ENCODE data around the gene DLD. TPM values are rescaled to one million over a fixed set of nuclear protein-coding genes. Genes with fewer than 3 reads are reported as not detected.

Gene DLD
- total and polyA plus RNA-seq, 9 of the 15 experiments (the other 6 are each of a cell fraction or from before 2014, with no cell fraction given): 130 to 639 (median 247) TPM

DNA sequence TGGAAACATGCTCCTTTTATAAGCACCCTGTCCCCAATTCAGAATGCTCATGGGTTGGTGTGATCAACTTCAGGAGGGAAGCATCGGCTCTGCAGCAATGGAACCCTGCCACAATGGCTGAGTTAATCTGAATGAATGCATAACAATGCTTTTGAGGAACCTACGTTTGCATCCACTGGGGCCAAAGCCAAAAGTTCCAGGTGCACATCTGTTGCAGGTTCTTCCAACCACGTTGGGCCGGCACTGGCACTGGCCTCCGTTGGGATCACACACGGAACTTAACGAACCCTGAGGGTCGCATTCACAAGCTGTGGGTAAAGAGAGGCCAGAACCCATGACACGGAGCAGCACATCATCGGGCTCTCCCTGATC is 68.5 kb downstream of the DLD start:
- H3K79me2 ChIP-seq (ENCODE audit: control insufficient read depth, insufficient read depth, low read length): no peaks in the 10 kb centered on the region
- H3K4me2 ChIP-seq (ENCODE audit: insufficient read depth, low read length): no peak overlapping the region
- BruUV-seq (replicated peaks): no TSS peak
- CTCF ChIA-PET (ENCODE audit: low intra/inter-chr PET ratio): no interaction called here
- no peaks in the 10 kb centered on the region; a peak in 1 of 5 replicates for H3K27me3 ChIP-seq (ENCODE audit: control insufficient read depth in 2 of 2, insufficient read depth in 2 of 2, low read length in 2 of 2)
- H3K4me3 ChIP-seq: no peak overlapping the region
- no peaks in the 10 kb centered on the region for H3K9me3 ChIP-seq (replicated peaks; ENCODE audit: control insufficient read depth, insufficient read depth, low read depth, low read length)
- POLR2A ChIA-PET: interaction anchor here (1.3 to 1.4 kb wide), 2 partner anchors 13 to 16 kb away, joined by 3 to 4 read pairs; no protein-coding TSS in a partner anchor
- no peaks in the 10 kb centered on the region for H3K4me1 ChIP-seq (replicated peaks in 1 of 2; ENCODE audit: control insufficient read depth in 2 of 2, insufficient read depth in 2 of 2, low read length in 2 of 2)
- no peak for FAIRE-seq
- peaks cover 25% of the 10 kb centered on the region; the same call in 2 of the 3 replicates for H3K36me3 ChIP-seq (ENCODE audit: control insufficient read depth, insufficient read depth, low read length)
- intact Hi-C loops (cut with micrococcal nuclease): no loop called here
- in situ Hi-C loops (cut with MboI): no loop called here
- H3K9me1 ChIP-seq (ENCODE audit: control insufficient read depth, insufficient read depth, low read length): no peaks in the 10 kb centered on the region
- no peak overlapping the region for H3K9ac ChIP-seq (ENCODE audit: insufficient read depth in 1 of 2, low read depth in 2 of 2, low read length in 2 of 2)
- no peak overlapping the region for H3K27ac ChIP-seq (ENCODE audit: extremely low read depth, low read depth, low read length)
- H2AFZ ChIP-seq (ENCODE audit: low read depth, low read length): no peak overlapping the region
- WGBS (ENCODE audit: insufficient coverage, low coverage, missing lambda C conversion rate): 38% methylated on average over 10 of the region's 10 CpGs
- DNase-seq (ENCODE audit: extremely low read depth in 1 of 4, low spot score in 3 of 4): no peak
- no peak for ATAC-seq
- 0 out of 2 replicates have a peak, but pooled peaks cover 4% of the 10 kb centered on the region for H4K20me1 ChIP-seq (replicated peaks; ENCODE audit: control insufficient read depth, insufficient read depth, low read length)
- TF ChIP-seq CAMTA2 (CRISPR knock-in tag; conservative IDR thresholded peaks at IDR 0.05) (no peak), RFX1 (IDR thresholded peaks at IDR 0.05) (no peak), MCM2 (IDR thresholded peaks at IDR 0.05; ENCODE audit: low read depth) (no peak), ILK (tag; IDR thresholded peaks at IDR 0.05; ENCODE audit: borderline replicate concordance, low read depth) (no peak), ZFP1 (CRISPR knock-in tag; IDR thresholded peaks at IDR 0.05) (no peak), CHD4 (IDR thresholded peaks at IDR 0.05; ENCODE audit: insufficient read depth, insufficient replicate concordance, low read depth, low read length, poor library complexity, severe bottlenecking) (no peak), NFYB (IDR thresholded peaks at IDR 0.05; ENCODE audit: extremely low read depth, insufficient read length) (no peak), RBM25 (IDR thresholded peaks at IDR 0.05; ENCODE audit: low read depth, low read length, severe bottlenecking) (no peak), ZNF507 (tag; conservative IDR thresholded peaks at IDR 0.05) (no peak), CREM (IDR thresholded peaks at IDR 0.05; ENCODE audit: low read depth) (no peak)
- TF ChIP-seq, protein P1, sequence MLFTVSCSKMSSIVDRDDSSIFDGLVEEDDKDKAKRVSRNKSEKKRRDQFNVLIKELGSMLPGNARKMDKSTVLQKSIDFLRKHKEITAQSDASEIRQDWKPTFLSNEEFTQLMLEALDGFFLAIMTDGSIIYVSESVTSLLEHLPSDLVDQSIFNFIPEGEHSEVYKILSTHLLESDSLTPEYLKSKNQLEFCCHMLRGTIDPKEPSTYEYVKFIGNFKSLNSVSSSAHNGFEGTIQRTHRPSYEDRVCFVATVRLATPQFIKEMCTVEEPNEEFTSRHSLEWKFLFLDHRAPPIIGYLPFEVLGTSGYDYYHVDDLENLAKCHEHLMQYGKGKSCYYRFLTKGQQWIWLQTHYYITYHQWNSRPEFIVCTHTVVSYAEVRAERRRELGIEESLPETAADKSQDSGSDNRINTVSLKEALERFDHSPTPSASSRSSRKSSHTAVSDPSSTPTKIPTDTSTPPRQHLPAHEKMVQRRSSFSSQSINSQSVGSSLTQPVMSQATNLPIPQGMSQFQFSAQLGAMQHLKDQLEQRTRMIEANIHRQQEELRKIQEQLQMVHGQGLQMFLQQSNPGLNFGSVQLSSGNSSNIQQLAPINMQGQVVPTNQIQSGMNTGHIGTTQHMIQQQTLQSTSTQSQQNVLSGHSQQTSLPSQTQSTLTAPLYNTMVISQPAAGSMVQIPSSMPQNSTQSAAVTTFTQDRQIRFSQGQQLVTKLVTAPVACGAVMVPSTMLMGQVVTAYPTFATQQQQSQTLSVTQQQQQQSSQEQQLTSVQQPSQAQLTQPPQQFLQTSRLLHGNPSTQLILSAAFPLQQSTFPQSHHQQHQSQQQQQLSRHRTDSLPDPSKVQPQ (CRISPR knock-in tag; IDR thresholded peaks at IDR 0.05; ENCODE audit: borderline replicate concordance): no peak
- TF ChIP-seq, protein P2, sequence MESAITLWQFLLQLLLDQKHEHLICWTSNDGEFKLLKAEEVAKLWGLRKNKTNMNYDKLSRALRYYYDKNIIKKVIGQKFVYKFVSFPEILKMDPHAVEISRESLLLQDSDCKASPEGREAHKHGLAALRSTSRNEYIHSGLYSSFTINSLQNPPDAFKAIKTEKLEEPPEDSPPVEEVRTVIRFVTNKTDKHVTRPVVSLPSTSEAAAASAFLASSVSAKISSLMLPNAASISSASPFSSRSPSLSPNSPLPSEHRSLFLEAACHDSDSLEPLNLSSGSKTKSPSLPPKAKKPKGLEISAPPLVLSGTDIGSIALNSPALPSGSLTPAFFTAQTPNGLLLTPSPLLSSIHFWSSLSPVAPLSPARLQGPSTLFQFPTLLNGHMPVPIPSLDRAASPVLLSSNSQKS (CRISPR knock-in tag; IDR thresholded peaks at IDR 0.05): no peak
- TF ChIP-seq, protein P3, sequence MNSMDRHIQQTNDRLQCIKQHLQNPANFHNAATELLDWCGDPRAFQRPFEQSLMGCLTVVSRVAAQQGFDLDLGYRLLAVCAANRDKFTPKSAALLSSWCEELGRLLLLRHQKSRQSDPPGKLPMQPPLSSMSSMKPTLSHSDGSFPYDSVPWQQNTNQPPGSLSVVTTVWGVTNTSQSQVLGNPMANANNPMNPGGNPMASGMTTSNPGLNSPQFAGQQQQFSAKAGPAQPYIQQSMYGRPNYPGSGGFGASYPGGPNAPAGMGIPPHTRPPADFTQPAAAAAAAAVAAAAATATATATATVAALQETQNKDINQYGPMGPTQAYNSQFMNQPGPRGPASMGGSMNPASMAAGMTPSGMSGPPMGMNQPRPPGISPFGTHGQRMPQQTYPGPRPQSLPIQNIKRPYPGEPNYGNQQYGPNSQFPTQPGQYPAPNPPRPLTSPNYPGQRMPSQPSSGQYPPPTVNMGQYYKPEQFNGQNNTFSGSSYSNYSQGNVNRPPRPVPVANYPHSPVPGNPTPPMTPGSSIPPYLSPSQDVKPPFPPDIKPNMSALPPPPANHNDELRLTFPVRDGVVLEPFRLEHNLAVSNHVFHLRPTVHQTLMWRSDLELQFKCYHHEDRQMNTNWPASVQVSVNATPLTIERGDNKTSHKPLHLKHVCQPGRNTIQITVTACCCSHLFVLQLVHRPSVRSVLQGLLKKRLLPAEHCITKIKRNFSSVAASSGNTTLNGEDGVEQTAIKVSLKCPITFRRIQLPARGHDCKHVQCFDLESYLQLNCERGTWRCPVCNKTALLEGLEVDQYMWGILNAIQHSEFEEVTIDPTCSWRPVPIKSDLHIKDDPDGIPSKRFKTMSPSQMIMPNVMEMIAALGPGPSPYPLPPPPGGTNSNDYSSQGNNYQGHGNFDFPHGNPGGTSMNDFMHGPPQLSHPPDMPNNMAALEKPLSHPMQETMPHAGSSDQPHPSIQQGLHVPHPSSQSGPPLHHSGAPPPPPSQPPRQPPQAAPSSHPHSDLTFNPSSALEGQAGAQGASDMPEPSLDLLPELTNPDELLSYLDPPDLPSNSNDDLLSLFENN (IDR thresholded peaks at IDR 0.05; ENCODE audit: low read depth in 2 of 2, low read length in 2 of 2): no peak
- TF ChIP-seq, protein P4, sequence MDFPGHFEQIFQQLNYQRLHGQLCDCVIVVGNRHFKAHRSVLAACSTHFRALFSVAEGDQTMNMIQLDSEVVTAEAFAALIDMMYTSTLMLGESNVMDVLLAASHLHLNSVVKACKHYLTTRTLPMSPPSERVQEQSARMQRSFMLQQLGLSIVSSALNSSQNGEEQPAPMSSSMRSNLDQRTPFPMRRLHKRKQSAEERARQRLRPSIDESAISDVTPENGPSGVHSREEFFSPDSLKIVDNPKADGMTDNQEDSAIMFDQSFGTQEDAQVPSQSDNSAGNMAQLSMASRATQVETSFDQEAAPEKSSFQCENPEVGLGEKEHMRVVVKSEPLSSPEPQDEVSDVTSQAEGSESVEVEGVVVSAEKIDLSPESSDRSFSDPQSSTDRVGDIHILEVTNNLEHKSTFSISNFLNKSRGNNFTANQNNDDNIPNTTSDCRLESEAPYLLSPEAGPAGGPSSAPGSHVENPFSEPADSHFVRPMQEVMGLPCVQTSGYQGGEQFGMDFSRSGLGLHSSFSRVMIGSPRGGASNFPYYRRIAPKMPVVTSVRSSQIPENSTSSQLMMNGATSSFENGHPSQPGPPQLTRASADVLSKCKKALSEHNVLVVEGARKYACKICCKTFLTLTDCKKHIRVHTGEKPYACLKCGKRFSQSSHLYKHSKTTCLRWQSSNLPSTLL (IDR thresholded peaks at IDR 0.05): no peak
